ENCODE results near the gene UCHL5.
"Not testable (repeated sequence)": the region's sequence is repeated elsewhere in the genome, so short reads cannot be mapped to it uniquely, and the experiment has no call there.

The UCHL5 gene

DNA sequence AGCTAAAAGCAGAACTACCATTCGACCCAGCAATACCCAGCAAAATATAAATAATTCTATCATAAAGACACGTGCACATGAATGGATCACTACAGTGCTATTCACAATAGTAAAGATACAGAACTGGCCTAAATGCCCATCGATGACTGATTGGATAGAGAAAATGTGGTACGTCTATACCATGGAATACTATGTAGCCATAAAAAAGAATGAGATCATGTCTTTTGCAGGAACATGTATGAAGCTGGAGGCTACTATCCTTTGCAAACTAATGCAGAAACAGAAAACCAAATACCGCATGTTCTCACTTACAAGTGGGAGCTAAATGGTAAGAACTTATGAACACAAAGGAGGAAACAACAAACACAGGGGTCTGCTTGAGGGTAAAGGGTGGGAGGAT lies 53.4 kb downstream of the UCHL5 start:
- no peak for DNase-seq

GRCh38 chr1:192998536-192998935 lies 60.6 kb downstream of the UCHL5 start:
- DNase-seq = no peak

GRCh38 chr1:192994141-192994540 lies 65.0 kb downstream of the UCHL5 start:
- no peak for DNase-seq

- DNase-seq = no peak
These were observed 65.6 kb downstream of the UCHL5 start for GRCh38 chr1:192993426-192994085.

GRCh38 chr1:192986748-192987334 lies 72.3 kb downstream of the UCHL5 start:
- not testable (repeated sequence) for DNase-seq

DNA sequence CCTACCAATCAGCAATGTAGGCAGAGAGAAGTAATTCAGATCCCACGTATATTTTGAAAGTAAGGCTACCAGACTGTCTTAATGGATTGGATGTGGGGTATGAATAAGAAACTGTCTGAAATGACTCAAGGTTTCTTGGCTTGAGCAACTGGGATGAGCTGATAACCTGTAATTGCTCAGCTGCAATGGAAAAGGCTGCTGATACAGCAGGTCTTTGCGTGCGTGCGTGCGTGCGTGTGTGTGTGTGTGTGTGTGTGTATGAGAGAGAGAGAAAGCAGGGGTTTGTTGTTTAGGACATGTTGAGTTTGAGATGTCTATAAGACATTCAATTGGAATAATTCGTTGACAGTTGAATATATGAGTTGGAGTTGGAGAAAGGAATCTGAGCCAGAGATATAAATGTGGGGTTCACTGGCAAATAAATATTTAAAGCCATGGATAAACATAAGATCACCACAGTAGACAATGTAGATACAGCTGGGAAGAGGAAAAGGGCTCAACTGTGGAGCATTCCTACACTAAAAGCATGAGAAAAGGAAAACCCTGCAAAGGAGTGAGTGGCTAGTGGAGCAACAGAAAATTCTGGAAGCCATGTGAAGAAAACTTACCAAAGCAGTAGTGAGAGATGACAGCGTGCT lies 72.9 kb downstream of the UCHL5 start:
- no peak for DNase-seq

GRCh38 chr1:192984080-192984479 lies 75.1 kb downstream of the UCHL5 start:
- DNase-seq = no peak

DNA sequence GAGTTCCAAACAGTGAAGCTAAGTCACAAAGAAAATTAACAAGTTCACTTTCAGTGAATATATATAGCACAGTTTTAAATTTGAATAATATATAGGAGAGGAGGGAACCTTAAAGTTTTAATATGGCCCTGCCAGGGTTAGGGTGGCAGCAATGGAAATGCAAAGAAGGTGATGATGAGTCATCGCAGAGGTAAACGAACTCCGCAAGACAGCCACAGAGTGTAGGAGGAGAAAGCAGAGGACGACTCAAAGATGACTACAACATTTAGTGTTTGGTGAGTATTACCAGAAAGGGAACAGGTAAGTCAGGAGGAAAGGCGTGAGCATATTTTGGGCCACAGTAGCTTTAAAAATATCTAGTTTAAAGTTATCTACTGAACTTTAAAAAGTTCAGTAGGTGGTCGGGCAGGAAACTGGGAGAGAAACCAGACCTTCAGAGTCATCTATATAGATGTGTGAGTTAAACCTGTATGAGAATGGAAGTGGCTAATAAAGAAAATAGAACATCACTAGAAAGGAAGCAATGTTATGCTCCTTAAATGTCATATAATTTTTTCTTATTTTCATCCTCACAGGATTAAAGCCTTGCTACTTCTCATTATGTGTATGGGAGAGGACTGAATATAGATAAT lies 75.7 kb downstream of the UCHL5 start:
- DNase-seq = no peak

DNA sequence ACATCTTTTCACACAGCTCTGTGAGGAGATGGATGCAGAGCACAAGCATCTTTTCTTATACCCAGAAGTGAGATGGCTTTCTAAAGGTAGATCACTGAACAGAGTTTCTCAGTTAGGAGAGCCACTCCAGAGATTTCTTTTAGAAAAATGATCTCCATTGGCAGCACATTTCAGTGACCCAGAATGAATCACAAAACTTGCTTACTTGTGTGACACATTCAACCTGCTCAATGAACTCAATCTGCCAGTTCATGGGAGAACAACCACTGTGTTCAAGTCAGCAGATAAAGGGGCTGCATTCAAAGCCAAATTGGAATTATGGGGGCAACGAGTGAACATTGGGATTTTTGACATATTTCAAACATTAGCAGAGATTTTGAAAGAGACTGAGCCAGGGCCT lies 78.3 kb downstream of the UCHL5 start:
- no peak for DNase-seq

- not testable (repeated sequence) for DNase-seq
These were observed 78.8 kb downstream of the UCHL5 start for GRCh38 chr1:192980334-192980733.

GRCh38 chr1:192979542-192979941 lies 79.6 kb downstream of the UCHL5 start:
- DNase-seq = no peak

DNA sequence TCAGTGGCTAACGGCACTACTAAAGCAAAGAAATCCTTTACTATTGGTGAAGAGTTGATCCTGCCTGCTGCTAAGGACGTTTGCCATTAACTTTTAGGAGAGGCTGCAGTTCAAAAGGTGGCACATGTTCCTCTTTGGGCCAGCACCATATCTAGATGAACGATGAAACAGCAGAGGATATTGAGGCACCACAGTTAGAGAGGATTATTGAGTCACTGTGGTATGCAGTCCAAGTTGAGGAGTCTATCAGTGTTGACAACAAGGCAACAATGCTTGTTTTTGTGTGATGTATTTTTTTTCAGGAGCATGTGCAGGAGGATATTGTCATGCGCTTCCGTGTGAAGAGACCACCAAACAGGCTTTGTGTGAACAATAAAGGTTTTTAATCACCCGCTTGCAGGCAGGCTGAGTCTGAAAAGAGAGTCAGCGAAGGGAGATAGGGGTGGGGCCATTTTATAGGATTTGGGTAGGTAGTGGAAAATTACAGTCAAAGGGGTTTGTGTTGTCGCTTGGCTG lies 80.9 kb downstream of the UCHL5 start:
- DNase-seq = no peak

DNA sequence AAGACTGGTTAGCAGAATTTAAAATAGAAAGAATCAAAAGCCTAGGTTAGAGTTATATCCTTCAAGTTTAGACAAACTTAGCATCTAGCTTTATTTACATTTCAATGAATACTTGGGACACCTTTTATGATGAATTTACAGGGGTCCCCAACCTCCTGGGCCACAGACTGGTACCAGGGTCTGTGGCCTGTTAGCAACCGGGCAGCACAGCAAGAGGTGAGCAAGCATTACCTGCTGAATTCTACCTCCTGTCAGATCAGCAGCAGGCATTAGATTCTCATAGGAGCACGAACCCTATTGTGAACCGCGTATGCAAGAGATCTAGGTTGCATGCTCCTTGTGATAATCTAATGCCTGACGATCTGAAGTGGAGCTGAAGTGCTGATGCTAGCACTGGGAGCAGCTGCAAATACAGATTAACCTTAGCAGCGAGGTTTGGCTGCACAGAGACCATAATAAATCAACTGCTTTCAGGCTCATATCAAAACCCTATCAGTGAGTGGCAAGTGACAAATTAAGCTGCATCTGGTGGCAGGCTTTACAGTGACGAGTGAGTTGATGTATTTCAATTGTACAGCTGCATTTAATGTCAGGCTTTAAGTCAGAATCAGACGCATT lies 82.0 kb downstream of the UCHL5 start:
- no peak for DNase-seq

- no peak for DNase-seq
These were observed 82.6 kb downstream of the UCHL5 start for GRCh38 chr1:192976576-192976975.

GRCh38 chr1:192974701-192975100 lies 84.5 kb downstream of the UCHL5 start:
- DNase-seq = no peak

DNA sequence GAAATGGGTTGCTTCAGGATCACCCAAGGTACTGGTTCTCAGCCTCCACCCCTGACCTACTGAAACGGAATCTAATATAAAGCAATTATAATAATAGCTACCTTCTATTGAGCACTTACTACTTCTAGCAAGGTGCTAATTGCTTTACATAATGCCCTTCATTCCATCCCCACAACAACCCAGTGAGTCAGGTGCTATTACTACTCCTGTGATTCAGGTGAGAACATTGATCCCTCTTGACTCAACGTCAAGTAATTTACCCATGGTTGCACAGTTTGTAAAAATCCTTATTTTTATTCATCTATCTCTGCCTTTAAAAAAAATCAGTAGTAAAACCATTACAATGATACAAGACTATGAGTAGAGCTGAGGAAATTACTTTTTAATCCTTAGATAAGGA lies 85.2 kb downstream of the UCHL5 start:
- DNase-seq = no peak

DNA sequence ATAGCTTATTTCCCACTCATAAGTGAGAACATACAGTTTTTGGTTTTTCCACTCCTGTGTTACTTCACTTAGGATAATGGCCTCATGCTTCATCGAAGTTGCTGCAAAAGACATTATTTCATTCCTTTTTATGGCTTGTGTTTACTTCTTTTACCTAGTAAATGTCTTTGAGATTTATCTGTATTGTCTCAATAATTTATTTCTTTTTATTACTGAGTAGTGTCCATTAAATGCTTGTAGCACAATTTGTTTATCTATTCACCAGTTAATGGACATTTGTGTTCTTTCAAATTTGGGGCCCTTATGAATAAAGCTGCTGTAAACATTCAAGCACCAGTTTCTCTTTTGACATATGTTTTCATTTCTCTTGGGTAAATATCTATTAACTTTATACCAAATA lies 86.0 kb downstream of the UCHL5 start:
- no peak for DNase-seq

- DNase-seq = no peak
These were observed 90.1 kb downstream of the UCHL5 start for GRCh38 chr1:192969091-192969490.

GRCh38 chr1:192968323-192968722 lies 90.8 kb downstream of the UCHL5 start:
- no peak for DNase-seq

- no peak for DNase-seq
These were observed 91.3 kb downstream of the UCHL5 start for GRCh38 chr1:192967901-192968300.

DNA sequence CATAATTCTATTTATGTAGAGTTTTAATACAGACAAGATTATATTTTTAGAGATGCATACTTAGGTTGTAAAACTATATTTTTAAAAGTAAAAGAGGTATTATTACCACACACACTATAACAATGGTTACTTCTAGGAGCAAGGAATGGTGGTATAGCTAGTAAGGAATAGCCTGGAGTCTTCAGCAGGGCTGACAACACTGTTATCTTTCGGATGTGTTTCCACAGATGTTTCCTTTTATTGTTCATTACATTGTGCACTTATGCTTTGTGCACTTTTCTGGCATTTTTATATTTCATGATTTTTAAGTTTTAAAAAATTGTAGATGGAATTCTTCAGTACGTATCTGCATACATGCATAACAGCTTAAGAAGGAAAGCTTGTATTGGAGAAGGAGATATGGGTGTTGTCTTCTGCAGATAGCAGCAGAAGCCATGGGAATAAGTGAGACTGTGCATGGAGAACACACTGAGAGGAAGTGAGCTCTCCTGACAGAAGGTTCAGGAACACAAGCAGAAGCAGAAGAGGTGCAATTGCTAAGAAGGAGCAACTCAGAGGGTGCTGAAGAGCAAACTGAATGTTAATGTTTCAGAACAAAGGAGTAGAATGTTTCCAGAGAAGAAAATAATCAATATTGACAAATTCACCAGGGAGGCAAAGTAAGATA lies 91.8 kb downstream of the UCHL5 start:
- no peak for DNase-seq

GRCh38 chr1:192966073-192966472 lies 93.1 kb downstream of the UCHL5 start:
- DNase-seq = no peak

DNA sequence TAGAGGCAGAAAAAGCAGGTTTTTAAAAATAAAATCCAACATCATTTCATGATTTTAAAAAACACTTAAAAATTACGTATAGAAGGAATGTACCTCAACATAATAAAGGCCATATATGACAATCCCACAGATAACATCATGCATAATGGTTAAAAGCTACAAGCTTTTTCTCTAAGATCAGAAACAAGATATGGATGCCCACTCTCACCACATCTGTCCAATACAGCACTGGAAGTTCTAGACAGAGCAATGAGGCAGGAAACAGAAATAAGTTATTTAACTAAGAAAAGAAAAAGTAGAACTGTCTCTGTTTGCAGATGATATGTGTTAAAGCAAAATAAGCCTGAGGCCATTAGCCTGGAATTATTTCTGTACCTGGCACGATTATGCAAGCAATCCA lies 96.3 kb downstream of the UCHL5 start:
- no peak for DNase-seq
